ENCODE results near the gene CLCN6. TPM values are rescaled to one million over a fixed set of nuclear protein-coding genes. Genes with fewer than 3 reads are reported as not detected.
A peak's percentile ranks its signal among the peaks of the same experiment; 100 is the strongest.

Gene CLCN6
- total and polyA plus RNA-seq, 2 of the 13 experiments (the other 11 are each of a cell fraction or from before 2014, with no cell fraction given), result 14.9 to 19.3 TPM

DNA sequence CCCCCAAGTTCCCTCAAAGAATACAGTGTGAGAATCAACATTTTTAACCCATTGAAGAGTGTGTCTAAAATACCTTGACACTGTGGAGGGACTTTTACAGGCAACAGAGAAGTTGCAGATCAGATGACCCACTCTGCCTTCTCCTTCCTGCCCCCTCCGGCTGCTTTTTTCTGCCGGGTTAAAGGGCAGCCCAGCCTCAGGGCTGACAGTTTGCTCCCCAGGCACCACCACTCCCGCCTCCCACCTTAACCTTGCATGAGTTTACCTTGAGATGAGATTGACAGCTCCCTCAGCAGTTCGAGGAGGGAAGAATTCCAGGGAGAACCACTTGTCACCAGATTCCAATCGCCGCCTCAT lies 3.4 kb upstream of the CLCN6 start (continued):
- TF ChIP-seq GABPA (IDR thresholded peaks at IDR 0.05; ENCODE audit: low read depth, low read length) (peak; percentile 62), GABPA (CRISPR knock-in tag; IDR thresholded peaks at IDR 0.05; ENCODE audit: low read depth) (peak; percentile 90)

DNA sequence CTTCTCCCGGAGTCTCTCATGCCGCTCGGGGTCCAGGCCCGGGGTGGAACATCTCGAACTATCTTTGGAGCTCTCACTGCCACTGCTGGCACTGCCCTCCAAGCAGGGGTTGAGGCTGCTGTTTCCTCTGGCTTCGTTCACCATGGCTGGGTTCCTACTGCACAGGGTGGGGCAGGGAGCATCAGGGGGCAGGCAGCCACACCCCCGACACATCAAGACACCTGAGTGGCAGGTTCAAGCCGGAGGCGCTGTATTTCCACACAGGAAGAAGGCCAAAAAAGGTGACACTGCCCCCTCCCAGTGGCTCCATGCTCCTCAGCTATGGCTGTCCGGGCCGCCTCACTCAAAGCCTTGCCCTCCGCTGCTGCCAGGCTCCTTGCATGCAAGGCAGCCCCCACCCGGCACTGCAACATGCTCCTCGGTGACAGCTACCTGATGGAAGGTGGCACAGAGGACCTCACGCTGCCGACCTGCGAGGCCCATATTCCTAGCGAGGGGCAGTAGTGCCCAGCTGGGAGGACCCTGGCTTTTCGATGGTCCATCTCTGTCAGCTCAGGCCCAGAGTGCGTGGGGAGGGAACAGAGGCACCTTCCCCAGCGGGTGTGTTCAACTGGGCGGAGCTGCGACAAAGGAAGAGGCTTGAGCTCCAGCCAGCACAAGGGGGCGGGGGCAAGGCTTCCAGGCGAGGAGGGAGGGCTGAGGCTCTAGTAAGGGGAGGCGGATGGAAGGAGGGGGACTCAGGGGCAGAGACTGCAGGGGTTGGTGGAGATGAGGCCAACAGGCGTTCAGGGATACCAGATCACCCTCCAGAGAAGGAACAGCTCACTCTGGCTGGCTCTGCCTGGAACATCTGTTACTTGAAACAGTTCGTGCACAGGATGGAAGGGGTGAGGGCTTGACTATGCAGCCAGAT lies 2.8 kb upstream of the CLCN6 start:
- 48% methylated on average over 13 of the region's 28 CpGs for WGBS (ENCODE audit: low lambda C conversion rate)
- intact Hi-C loops (cut with micrococcal nuclease; ENCODE audit: unreplicated experiment), result loop anchor here (1.0 to 5.0 kb wide), 2 partner anchors 18 to 151 kb away; partner anchors contain the start of genes FBXO2 and FBXO44
- Histone ChIP-seq H3K4me3 (replicated peaks in 1 of 3; ENCODE audit: insufficient read depth in 1 of 3, low read depth in 2 of 3, low read length in 3 of 3) (peak overlapping the region; percentile 26 to 71 (median 53); a peak in 5 of 6 replicates), H3K9ac (ENCODE audit: insufficient read depth, low read depth, low read length) (peak overlapping the region; percentile 30; the same call in 1 of the 2 replicates), H3K9me3 (ENCODE audit: low read length) (no peaks in the 10 kb centered on the region), H3K27ac (ENCODE audit: extremely low read length, insufficient read depth, low read length) (peak overlapping the region; percentile 39), H2AFZ (ENCODE audit: low read length) (no peak overlapping the region), H4K20me1 (ENCODE audit: insufficient read depth, low read length) (peaks cover 8% of the 10 kb centered on the region; the same call in 1 of the 2 replicates), H3K79me2 (ENCODE audit: insufficient read depth, low read length) (peaks cover 25% of the 10 kb centered on the region), H3K4me1 (ENCODE audit: insufficient read depth, low read length) (peaks cover 48% of the 10 kb centered on the region), H3K4me2 (ENCODE audit: low read depth, low read length) (peak overlapping the region; percentile 97), H3K27me3 (ENCODE audit: control insufficient read depth in 1 of 2, insufficient read depth in 2 of 2, low read length in 2 of 2) (no peaks in the 10 kb centered on the region; a peak in 1 of 5 replicates), H3K36me3 (replicated peaks in 1 of 2; ENCODE audit: control insufficient read depth in 1 of 2, insufficient read depth in 2 of 2, low read length in 2 of 2) (peaks cover 1 to 19% of the 10 kb centered on the region in 2 experiments; a peak in 2 of 5 replicates)
- ChIA-PET POLR2A (interaction anchor here (0.6 to 3.2 kb wide), 8 partner anchors 9 to 177 kb away, joined by 3 to 29 read pairs (median 3); partner anchors contain the start of gene MFN2), CTCF (ENCODE audit: low intra/inter-chr PET ratio, low total read pairs) (no interaction called here)
- DNase-seq (ENCODE audit: low spot score) (peak; percentile 64), ATAC-seq (peak; percentile 16), FAIRE-seq (peak; percentile 39)
- in situ Hi-C loops (cut with HindIII; ENCODE audit: extremely low pct_ligation_motif_present, low pct_unique_long_range_greater_than_20kb), result no loop called here
- no TSS peak for BruUV-seq (replicated peaks)
- TF ChIP-seq SALL2 (CRISPR knock-in tag; IDR thresholded peaks at IDR 0.05) (no peak), BORCS8-MEF2B (CRISPR knock-in tag; IDR thresholded peaks at IDR 0.05) (no peak), ZNF598 (CRISPR knock-in tag; IDR thresholded peaks at IDR 0.05; ENCODE audit: borderline replicate concordance) (0 out of 2 replicates have a peak, but pooled peaks have one; percentile 34), MYNN (CRISPR knock-in tag; IDR thresholded peaks at IDR 0.05; ENCODE audit: low read depth) (no peak), GATA4 (IDR thresholded peaks at IDR 0.05; ENCODE audit: borderline replicate concordance, low read depth) (no peak), MBNL3 (CRISPR knock-in tag; conservative IDR thresholded peaks at IDR 0.05) (no peak), SNAPC2 (CRISPR knock-in tag; IDR thresholded peaks at IDR 0.05) (no peak), ZNF776 (CRISPR knock-in tag; IDR thresholded peaks at IDR 0.05) (no peak), NFE2 (CRISPR knock-in tag; IDR thresholded peaks at IDR 0.05) (no peak), XRCC5 (optimal IDR thresholded peaks at IDR 0.05; ENCODE audit: low read length) (no peak)
- TF ChIP-seq, protein P1, sequence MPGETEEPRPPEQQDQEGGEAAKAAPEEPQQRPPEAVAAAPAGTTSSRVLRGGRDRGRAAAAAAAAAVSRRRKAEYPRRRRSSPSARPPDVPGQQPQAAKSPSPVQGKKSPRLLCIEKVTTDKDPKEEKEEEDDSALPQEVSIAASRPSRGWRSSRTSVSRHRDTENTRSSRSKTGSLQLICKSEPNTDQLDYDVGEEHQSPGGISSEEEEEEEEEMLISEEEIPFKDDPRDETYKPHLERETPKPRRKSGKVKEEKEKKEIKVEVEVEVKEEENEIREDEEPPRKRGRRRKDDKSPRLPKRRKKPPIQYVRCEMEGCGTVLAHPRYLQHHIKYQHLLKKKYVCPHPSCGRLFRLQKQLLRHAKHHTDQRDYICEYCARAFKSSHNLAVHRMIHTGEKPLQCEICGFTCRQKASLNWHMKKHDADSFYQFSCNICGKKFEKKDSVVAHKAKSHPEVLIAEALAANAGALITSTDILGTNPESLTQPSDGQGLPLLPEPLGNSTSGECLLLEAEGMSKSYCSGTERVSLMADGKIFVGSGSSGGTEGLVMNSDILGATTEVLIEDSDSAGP (CRISPR knock-in tag; IDR thresholded peaks at IDR 0.05; ENCODE audit: borderline replicate concordance), result peak; percentile 79; the same call in 1 of the 2 replicates
- TF ChIP-seq, protein P2, sequence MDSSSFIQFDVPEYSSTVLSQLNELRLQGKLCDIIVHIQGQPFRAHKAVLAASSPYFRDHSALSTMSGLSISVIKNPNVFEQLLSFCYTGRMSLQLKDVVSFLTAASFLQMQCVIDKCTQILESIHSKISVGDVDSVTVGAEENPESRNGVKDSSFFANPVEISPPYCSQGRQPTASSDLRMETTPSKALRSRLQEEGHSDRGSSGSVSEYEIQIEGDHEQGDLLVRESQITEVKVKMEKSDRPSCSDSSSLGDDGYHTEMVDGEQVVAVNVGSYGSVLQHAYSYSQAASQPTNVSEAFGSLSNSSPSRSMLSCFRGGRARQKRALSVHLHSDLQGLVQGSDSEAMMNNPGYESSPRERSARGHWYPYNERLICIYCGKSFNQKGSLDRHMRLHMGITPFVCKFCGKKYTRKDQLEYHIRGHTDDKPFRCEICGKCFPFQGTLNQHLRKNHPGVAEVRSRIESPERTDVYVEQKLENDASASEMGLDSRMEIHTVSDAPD (CRISPR knock-in tag; IDR thresholded peaks at IDR 0.05), result no peak
- TF ChIP-seq, protein P3, sequence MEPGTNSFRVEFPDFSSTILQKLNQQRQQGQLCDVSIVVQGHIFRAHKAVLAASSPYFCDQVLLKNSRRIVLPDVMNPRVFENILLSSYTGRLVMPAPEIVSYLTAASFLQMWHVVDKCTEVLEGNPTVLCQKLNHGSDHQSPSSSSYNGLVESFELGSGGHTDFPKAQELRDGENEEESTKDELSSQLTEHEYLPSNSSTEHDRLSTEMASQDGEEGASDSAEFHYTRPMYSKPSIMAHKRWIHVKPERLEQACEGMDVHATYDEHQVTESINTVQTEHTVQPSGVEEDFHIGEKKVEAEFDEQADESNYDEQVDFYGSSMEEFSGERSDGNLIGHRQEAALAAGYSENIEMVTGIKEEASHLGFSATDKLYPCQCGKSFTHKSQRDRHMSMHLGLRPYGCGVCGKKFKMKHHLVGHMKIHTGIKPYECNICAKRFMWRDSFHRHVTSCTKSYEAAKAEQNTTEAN (CRISPR knock-in tag; conservative IDR thresholded peaks at IDR 0.05), result no peak

Measured in HepG2 (cell line).